ENCODE data around the gene BCKDHB. TPM values are rescaled to one million over a fixed set of nuclear protein-coding genes. Genes with fewer than 3 reads are reported as not detected.
A peak's percentile ranks its signal among the peaks of the same experiment; 100 is the strongest.

Gene BCKDHB
- total RNA-seq, 1 experiment from 2014 or later: 14.2 TPM

- DNase-seq (ENCODE audit: low spot score): no peak
Measured at GRCh38 chr6:80329496-80329895, 223.0 kb downstream of the BCKDHB start.

DNA sequence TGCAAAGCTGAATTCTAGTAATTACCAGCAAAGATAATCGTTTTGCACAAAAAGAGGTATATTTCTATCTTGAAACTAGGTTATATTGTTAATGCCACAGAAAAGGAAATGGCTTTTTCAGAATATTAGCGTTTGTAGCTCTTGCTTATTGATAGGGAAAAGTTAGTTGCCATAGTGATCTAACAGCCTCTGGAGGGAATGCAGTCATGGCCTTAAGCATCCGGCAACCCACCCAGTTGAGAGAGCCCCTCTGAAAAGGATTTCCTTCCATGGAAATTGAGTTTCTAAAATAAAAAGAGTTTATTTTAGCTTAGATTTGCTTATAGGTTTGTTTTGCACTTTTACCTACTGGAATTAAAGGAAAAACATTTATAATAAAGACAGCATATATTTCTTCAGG lies 224.5 kb downstream of the BCKDHB start:
- DNase-seq (ENCODE audit: low spot score): no peak

GRCh38 chr6:80331522-80331921 lies 225.1 kb downstream of the BCKDHB start:
- DNase-seq (ENCODE audit: low spot score): no peak

DNA sequence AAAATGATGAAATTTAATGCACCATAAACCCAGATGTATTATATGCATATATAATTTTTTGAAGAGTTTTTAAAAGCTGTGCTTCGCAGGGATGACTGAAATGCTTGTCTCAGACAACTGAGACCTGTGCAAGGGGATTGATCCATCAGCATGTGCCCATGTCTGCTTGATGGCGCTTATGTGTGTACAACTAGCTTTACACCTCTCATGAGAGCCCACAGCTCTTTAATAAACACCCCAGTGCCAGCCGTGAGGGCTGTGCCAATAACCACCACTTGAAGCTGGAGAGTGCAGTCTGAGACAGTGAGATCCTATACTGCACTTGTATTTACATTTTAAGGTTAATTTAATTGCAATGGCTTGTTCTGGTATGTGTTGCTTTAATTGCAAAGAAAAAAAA lies 225.5 kb downstream of the BCKDHB start:
- no peak for DNase-seq (ENCODE audit: low spot score)

GRCh38 chr6:80333342-80333741 lies 226.9 kb downstream of the BCKDHB start:
- no peak for DNase-seq (ENCODE audit: low spot score)

- DNase-seq (ENCODE audit: low spot score): peak; percentile 29
Measured at GRCh38 chr6:80335121-80335531, 228.7 kb downstream of the BCKDHB start.

GRCh38 chr6:80336911-80337310 lies 230.4 kb downstream of the BCKDHB start:
- no peak for DNase-seq (ENCODE audit: low spot score)

DNA sequence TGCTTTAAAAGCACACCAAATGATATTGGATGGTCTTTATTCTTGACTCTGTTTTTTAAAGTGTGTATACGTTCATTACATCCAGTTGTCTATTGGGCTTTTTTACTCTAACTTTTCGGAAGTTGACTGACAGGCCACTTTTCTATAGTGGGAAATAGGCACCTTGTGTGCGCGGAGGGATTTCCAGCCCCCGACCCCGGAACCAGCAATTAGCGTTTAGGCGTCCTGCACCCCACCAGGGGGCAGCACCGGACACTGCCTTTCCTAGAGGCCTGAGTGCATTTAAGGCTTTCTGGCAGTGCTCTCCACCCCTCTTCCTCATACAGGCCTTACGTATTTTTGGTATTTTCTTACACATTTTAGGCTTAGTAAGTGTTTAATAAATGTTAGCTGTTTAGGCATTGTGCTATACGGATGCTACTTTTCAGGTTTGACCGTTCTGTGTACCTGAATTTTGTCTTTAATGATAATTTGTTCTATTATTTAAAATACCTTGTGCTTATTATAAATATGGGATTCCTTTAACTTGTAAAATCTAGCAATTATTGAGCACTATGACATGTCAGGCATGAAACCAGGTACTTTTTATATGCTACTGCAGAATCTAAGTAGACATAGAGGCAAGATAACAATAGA lies 231.8 kb downstream of the BCKDHB start:
- peak; percentile 29 for DNase-seq (ENCODE audit: low spot score)

- DNase-seq (ENCODE audit: low spot score): no peak
Measured at GRCh38 chr6:80339421-80339820, 232.9 kb downstream of the BCKDHB start.

DNA sequence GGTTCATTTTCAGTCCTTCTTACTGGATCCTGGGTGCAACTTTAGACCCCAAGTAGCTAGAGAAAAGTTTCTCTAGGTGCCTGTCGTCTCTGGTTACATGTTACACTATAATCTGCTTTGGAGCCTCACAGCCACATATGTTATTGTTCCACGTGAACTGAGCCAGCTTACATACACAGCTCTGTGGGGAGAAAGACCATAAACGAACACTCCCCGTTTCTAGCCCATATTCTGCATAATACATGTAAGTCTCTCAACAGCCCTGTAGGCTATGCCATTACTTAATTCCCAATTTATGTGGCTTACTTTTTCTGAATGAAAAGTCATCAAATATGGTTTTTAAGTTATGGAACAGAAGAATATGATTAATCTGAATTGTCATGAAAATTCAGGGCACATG lies 233.8 kb downstream of the BCKDHB start:
- DNase-seq (ENCODE audit: low spot score): no peak

DNA sequence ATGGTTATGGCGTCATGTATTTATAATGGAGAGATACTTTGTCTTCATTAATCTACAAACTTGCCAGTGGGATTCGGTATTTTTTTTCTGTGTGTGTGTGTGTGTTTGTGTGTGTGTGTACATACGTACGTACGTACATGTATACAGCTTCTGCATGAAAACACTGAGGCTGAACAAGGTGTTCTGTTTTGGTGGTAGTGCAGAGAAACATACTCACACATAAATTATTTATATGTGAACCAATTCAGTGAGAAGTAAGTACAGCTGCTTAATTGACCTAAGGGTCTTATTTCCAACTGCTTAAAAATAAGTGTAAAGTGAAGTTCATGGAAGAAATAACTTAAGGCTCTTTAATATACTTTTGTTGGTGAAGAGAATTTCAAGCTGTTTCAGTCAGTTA lies 234.2 kb downstream of the BCKDHB start:
- DNase-seq (ENCODE audit: low spot score): no peak

DNA sequence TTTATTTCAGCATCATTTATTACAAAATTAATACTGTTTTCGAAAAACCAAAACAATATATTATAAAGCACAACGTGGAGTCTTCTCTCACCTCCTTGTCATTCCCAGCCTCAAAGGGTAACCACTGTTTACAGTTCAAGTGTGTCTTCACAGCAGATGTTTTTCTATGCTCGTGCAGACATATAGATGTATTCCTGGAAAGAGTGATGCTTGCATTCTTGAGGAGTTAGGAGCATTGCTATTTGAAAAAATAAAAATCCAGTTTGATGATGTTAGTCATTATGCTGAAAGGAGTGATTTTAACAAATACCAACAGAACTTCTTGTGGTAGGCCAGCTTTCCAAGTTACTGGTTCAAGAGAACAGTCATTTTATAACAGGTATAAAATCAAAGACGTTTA lies 234.9 kb downstream of the BCKDHB start:
- no peak for DNase-seq (ENCODE audit: low spot score)

DNA sequence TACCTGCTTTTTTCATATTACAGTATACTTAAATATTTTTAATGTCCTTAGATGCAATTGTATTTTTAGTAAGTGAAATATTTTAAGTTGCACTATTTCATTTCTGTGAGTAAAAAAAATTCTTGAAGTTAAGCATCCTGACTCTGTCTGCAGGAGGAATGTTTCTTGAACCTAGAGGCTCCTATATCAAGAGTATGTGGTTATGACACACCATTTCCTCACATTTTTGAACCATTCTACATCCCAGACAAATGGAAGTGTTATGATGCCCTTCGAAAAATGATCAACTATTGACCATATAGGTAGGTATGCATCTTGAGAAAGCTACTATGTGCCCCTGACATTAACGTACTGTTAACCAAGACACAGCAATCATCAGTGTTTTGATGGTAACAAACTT lies 237.0 kb downstream of the BCKDHB start:
- DNase-seq (ENCODE audit: low spot score): no peak

- DNase-seq (ENCODE audit: low spot score): no peak
Measured at GRCh38 chr6:80347101-80347500, 240.6 kb downstream of the BCKDHB start.

- no peak for DNase-seq (ENCODE audit: low spot score)
Measured at GRCh38 chr6:80348263-80348662, 241.8 kb downstream of the BCKDHB start.

DNA sequence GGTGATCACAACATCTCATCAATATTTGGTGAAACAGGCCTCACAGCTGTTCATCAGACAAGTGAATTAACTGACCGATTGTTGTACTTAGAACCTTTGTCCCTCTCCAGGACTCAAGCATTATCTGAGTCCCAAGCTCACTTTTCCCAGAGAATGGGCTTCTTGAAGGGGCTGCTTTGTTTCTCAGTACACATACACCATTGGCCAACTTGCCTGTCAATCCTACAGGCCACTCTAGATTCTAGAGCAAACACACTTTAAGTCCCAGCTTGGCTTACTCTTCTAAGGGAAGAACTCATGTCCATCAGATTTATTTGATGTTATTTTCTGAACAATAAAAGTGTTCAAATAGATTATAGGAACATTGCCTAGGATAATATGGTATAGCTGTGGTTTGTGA lies 249.5 kb downstream of the BCKDHB start:
- no peak for DNase-seq (ENCODE audit: low spot score)

DNA sequence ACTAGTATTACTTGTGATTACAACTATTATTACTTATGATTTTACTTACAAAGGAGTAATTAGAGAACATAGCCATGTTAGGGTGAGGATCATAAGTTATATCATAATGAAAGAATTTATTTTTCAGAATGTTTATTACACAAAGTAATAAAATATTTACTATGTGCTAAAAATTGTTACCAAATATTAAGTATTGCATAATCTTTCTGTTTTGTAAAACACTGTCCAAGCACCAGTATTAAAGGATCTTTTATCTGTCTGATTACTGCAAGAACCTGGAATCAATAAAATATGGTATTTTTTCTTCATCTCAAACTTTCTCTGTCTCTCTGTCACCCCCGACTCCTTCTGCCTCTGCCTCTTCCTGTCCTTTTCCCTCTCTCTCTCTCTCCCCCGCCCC lies 250.1 kb downstream of the BCKDHB start:
- no peak for DNase-seq (ENCODE audit: low spot score)

GRCh38 chr6:80357081-80357480 lies 250.6 kb downstream of the BCKDHB start:
- DNase-seq (ENCODE audit: low spot score): no peak

DNA sequence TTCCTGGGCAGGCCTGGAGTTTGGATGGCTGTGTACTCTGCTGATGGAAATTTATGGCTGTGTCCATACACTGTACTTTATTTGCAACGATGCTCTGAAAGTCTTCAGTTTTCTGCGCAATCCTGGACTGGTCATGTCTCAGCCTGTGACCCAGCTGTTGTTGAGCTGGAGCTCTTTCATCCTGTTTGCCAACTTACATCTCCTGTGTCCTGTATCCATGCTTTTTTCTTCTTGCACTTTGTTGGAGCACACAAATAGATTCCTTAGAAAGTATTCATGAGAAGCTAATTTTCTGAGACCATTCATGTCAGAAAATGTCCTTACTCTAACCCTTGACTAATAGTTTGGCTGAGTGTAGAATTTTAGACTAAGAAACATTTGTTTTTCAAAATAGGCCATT lies 251.2 kb downstream of the BCKDHB start:
- no peak for DNase-seq (ENCODE audit: low spot score)

DNA sequence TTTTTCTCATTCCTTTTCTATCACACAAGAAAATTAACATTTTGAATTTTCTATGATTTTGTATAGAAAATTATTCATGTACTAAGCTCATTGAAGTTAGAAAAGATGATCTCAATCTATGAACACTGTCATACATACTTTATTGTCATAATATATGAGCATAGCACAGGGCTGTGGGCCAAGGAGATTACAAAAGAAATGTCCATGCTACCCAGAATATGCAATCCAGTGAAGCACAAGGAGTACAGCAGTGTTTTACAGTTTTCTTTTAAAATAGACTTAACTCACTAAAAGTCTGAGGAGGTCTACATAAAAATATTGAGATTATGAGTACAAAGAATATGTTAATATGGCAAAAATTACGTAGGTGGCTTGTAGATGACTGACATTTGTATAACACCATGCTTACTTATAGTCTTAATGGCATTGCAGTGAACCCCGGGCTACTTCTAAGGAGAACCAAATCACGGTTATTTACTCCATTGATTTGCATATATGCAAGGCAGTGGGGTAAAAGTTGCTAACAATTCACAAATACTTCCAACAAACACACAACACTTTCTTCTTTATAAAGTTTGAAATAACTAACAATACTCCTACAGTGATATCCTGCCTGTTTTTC lies 257.1 kb downstream of the BCKDHB start:
- DNase-seq (ENCODE audit: low spot score): no peak

DNA sequence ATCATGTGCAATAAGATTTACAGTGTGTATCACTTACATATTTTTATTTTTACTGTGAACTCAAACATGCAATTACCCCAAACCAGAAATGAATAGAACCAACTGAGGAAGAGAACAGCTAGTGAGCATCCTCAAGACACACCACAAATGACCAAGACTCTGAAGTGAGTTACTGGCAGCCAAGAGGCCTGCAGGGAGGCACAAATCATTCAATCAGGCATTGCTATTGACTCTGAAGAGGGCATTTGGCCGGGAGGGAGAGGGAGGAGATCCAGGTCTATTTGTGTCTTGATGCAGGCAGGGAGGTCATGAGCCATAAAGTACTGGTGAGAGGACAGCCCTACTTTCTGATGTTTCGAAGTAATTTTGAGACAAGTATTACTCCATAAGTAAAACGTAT lies 257.7 kb downstream of the BCKDHB start:
- no peak for DNase-seq (ENCODE audit: low spot score)

DNA sequence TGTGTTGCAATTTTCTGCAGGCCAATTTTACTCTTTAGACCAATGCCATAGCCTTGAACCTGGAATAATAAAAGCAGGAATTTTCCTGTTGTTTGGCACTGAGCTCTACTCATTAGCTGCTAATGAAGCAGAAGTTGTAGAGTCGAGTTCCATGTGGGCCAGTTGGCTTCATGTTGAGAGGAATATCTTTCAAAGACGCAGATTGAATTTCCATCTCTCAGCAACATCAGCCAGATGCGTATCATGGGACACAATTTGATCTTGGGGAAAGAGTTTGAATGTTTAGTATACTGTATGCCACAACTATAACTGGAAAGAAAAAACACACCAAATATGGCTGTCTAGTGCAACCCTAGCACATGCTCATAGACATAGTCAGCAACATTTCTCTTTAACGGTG lies 259.6 kb downstream of the BCKDHB start:
- no peak for DNase-seq (ENCODE audit: low spot score)

GRCh38 chr6:80366714-80367113 lies 260.2 kb downstream of the BCKDHB start:
- DNase-seq (ENCODE audit: low spot score): peak; percentile 24

DNA sequence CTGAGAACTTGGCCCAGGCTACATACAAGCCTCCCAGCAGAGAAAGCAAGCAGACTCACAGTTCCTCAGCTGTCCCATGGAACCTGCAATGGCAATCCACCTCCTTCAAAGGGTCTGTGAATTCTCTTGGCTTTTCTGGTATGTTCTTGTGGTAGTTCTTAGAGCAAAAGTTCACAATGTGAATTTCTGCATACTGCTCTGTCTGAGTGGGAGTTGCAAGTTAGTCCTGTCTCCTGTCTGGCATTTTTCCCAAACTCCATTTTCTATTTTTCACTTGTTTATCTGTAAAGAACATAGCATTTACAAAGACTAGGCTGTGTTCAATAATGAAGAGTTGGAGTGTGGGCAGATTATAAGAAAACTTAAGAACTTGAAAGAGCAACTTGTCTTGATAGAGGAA lies 269.9 kb downstream of the BCKDHB start:
- no peak for DNase-seq (ENCODE audit: low spot score)
